ENCODE data around the gene TMEM205.
A peak's percentile ranks its signal among the peaks of the same experiment; 100 is the strongest.

The TMEM205 gene

GRCh38 chr19:11346104-11346940 is at the start of gene TMEM205, which contains the start of gene CCDC159:
TSS of gene TMEM205 (minus strand) at chr19:11346268. CDS start at chr19:11345619, 649 bp downstream.
TSS of gene CCDC159 (plus strand) at chr19:11346519. CDS start at chr19:11346607, 88 bp downstream.
- Histone ChIP-seq H3K36me3 (ENCODE audit: low read length) (no peaks in the 10 kb centered on the region), H3K27ac (ENCODE audit: low read depth, low read length) (peak within 1 kb of the TSS; percentile 40), H3K27me3 (ENCODE audit: low read length) (no peaks in the 10 kb centered on the region), H3F3A (ENCODE audit: insufficient read depth) (peaks cover 5% of the 10 kb centered on the region; the same call in 1 of the 2 replicates), H3K4me2 (ENCODE audit: low read depth, low read length, poor library complexity, severe bottlenecking) (peak within 1 kb of the TSS; percentile 88), H3K9me3 (ENCODE audit: insufficient read depth, low read length) (no peaks in the 10 kb centered on the region; the same call in 1 of the 2 replicates), H3K79me2 (ENCODE audit: insufficient read depth, low read length) (no peaks in the 10 kb centered on the region), H3K9me2 (replicated peaks; ENCODE audit: insufficient read depth, low read length) (no peaks in the 10 kb centered on the region), H3K4me3 (ENCODE audit: insufficient read depth, low read length, poor library complexity, severe bottlenecking) (peak within 1 kb of the TSS; percentile 96), H4K20me1 (ENCODE audit: low read depth, low read length) (no peaks in the 10 kb centered on the region), H2AFZ (ENCODE audit: low read depth, low read length, severe bottlenecking) (peak within 1 kb of the TSS; percentile 86), H3K9ac (ENCODE audit: low read length) (peak within 1 kb of the TSS; percentile 82)
- no peak for TF ChIP-seq CTCF (IDR thresholded peaks at IDR 0.05; ENCODE audit: insufficient read depth, low read length, poor library complexity, severe bottlenecking)
- TF ChIP-seq EZH2phosphoT487 (conservative IDR thresholded peaks at IDR 0.05; ENCODE audit: low read length), result no peak

- H3K79me2 ChIP-seq (ENCODE audit: insufficient read depth, low read length), result no peaks in the 10 kb centered on the region
- no peaks in the 10 kb centered on the region for H3K36me3 ChIP-seq (ENCODE audit: low read length)
- H2AFZ ChIP-seq (ENCODE audit: low read depth, low read length, severe bottlenecking), result no peak overlapping the region
- H3K4me2 ChIP-seq (ENCODE audit: low read depth, low read length, poor library complexity, severe bottlenecking), result no peak overlapping the region
- no peaks in the 10 kb centered on the region for H4K20me1 ChIP-seq (ENCODE audit: low read depth, low read length)
- TF ChIP-seq CTCF (IDR thresholded peaks at IDR 0.05; ENCODE audit: insufficient read depth, low read length, poor library complexity, severe bottlenecking) (no peak), EZH2phosphoT487 (conservative IDR thresholded peaks at IDR 0.05; ENCODE audit: low read length) (no peak)
- no peak overlapping the region for H3K9ac ChIP-seq (ENCODE audit: low read length)
- no peaks in the 10 kb centered on the region for H3K9me3 ChIP-seq (ENCODE audit: insufficient read depth, low read length)
- H3K27ac ChIP-seq (ENCODE audit: low read depth, low read length), result no peak overlapping the region
- no peak overlapping the region for H3K4me3 ChIP-seq (ENCODE audit: insufficient read depth, low read length, poor library complexity, severe bottlenecking)
- no peaks in the 10 kb centered on the region for H3F3A ChIP-seq (ENCODE audit: insufficient read depth)
- H3K9me2 ChIP-seq (replicated peaks; ENCODE audit: insufficient read depth, low read length), result no peaks in the 10 kb centered on the region
- H3K27me3 ChIP-seq (ENCODE audit: low read length), result no peaks in the 10 kb centered on the region
Measured at GRCh38 chr19:11390933-11391680, 45.0 kb upstream of the TMEM205 start.

GRCh38 chr19:11390359-11390758 is 44.3 kb upstream of the TMEM205 start:
- H3F3A ChIP-seq (ENCODE audit: insufficient read depth), result no peaks in the 10 kb centered on the region
- H3K9me2 ChIP-seq (replicated peaks; ENCODE audit: insufficient read depth, low read length), result no peaks in the 10 kb centered on the region
- no peaks in the 10 kb centered on the region for H3K36me3 ChIP-seq (ENCODE audit: low read length)
- TF ChIP-seq CTCF (IDR thresholded peaks at IDR 0.05; ENCODE audit: insufficient read depth, low read length, poor library complexity, severe bottlenecking) (no peak), EZH2phosphoT487 (conservative IDR thresholded peaks at IDR 0.05; ENCODE audit: low read length) (no peak)
- H3K79me2 ChIP-seq (ENCODE audit: insufficient read depth, low read length), result no peaks in the 10 kb centered on the region
- no peaks in the 10 kb centered on the region for H4K20me1 ChIP-seq (ENCODE audit: low read depth, low read length)
- no peak overlapping the region for H3K4me2 ChIP-seq (ENCODE audit: low read depth, low read length, poor library complexity, severe bottlenecking)
- H3K9ac ChIP-seq (ENCODE audit: low read length), result no peak overlapping the region
- no peak overlapping the region for H3K4me3 ChIP-seq (ENCODE audit: insufficient read depth, low read length, poor library complexity, severe bottlenecking)
- H3K27ac ChIP-seq (ENCODE audit: low read depth, low read length), result no peak overlapping the region
- no peak overlapping the region for H2AFZ ChIP-seq (ENCODE audit: low read depth, low read length, severe bottlenecking)
- no peaks in the 10 kb centered on the region for H3K9me3 ChIP-seq (ENCODE audit: insufficient read depth, low read length)
- no peaks in the 10 kb centered on the region for H3K27me3 ChIP-seq (ENCODE audit: low read length)

Measured in SU-DHL-6 (cell line).